Measurements from ENCODE around the gene SAMD7. TPM values are rescaled to one million over a fixed set of nuclear protein-coding genes. Genes with fewer than 3 reads are reported as not detected.

The SAMD7 gene
- total RNA-seq, 1 donor from 2014 or later, result not detected

DNA sequence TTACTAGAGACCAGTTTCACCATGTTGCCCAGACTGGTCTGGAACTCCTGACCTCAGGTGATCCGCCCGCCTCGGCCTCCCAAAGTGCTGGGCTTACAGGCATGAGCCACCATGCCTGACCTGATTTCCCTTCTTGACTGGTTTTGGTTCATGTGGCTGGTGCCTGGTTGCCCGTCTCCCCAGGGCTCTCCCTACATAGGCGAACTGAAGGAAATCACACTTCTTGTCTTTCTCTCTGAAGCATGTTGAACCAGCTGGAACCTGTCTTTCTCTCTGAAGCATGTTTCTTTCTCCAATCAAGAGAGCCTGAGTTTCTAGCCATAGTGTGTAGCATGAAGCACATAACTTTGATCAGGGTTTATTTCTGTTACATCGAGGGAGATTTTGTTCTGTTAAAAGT, 16.3 kb upstream of the SAMD7 start:
- Histone ChIP-seq H3K9me3 (ENCODE audit: low read depth) (no peaks in the 10 kb centered on the region), H3K4me3 (no peak overlapping the region), H3K27ac (no peak overlapping the region), H3F3A (ENCODE audit: low read depth) (no peaks in the 10 kb centered on the region), H2AFZ (replicated peaks) (peak overlapping the region; percentile 7), H3K9ac (no peak overlapping the region), H3K79me2 (ENCODE audit: low read depth) (no peaks in the 10 kb centered on the region), H3K4me1 (no peaks in the 10 kb centered on the region), H3K27me3 (no peaks in the 10 kb centered on the region), H3K36me3 (no peaks in the 10 kb centered on the region), H4K20me1 (ENCODE audit: low read depth) (no peaks in the 10 kb centered on the region), H3K4me2 (no peak overlapping the region)
- H3K27me3 Mint-ChIP-seq (ENCODE audit: insufficient read depth, low read depth), result peaks cover 2% of the 10 kb centered on the region
- H3K27ac Mint-ChIP-seq, result no peak overlapping the region
- H3K4me1 Mint-ChIP-seq, result no peaks in the 10 kb centered on the region
- H3K36me3 Mint-ChIP-seq, result no peaks in the 10 kb centered on the region
- DNase-seq (ENCODE audit: low spot score), result no peak
- no peak for TF ChIP-seq EZH2 (IDR thresholded peaks at IDR 0.05)
- TF ChIP-seq EZH2phosphoT487 (IDR thresholded peaks at IDR 0.05), result no peak
- TF ChIP-seq, protein P1, sequence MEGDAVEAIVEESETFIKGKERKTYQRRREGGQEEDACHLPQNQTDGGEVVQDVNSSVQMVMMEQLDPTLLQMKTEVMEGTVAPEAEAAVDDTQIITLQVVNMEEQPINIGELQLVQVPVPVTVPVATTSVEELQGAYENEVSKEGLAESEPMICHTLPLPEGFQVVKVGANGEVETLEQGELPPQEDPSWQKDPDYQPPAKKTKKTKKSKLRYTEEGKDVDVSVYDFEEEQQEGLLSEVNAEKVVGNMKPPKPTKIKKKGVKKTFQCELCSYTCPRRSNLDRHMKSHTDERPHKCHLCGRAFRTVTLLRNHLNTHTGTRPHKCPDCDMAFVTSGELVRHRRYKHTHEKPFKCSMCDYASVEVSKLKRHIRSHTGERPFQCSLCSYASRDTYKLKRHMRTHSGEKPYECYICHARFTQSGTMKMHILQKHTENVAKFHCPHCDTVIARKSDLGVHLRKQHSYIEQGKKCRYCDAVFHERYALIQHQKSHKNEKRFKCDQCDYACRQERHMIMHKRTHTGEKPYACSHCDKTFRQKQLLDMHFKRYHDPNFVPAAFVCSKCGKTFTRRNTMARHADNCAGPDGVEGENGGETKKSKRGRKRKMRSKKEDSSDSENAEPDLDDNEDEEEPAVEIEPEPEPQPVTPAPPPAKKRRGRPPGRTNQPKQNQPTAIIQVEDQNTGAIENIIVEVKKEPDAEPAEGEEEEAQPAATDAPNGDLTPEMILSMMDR (IDR thresholded peaks at IDR 0.05), result no peak
- no peak overlapping the region for H3K4me3 Mint-ChIP-seq
- peaks cover 3% of the 10 kb centered on the region for H3K9me3 Mint-ChIP-seq

DNA sequence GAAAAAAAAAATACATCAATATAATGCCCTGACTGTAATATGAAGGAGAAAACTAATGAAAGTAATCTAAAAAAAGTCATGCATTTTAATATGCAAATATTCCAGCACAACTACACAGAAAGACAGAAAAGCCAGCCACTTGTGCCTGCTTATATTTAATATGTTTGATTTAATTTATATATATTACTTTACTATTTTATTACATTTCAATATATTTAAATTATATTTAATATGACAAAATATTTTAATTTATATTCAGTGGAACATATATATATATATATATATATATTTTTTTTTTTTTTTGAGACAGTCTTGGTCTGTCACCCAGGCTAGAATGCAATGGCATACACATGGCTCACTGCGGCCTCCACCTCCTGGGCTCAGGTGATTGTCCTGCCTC, 14.1 kb upstream of the SAMD7 start:
- Histone ChIP-seq H3K27ac (no peak overlapping the region), H3K4me2 (no peak overlapping the region), H4K20me1 (ENCODE audit: low read depth) (no peaks in the 10 kb centered on the region), H3K79me2 (ENCODE audit: low read depth) (no peaks in the 10 kb centered on the region), H3K9me3 (ENCODE audit: low read depth) (peaks cover 6% of the 10 kb centered on the region), H2AFZ (replicated peaks) (no peak overlapping the region), H3F3A (ENCODE audit: low read depth) (no peaks in the 10 kb centered on the region), H3K27me3 (no peaks in the 10 kb centered on the region), H3K4me3 (no peak overlapping the region), H3K9ac (no peak overlapping the region), H3K4me1 (no peaks in the 10 kb centered on the region), H3K36me3 (no peaks in the 10 kb centered on the region)
- Mint-ChIP-seq H3K36me3 (peaks cover 1% of the 10 kb centered on the region), H3K27me3 (ENCODE audit: insufficient read depth, low read depth) (peaks cover 2% of the 10 kb centered on the region), H3K9me3 (peaks cover 17% of the 10 kb centered on the region), H3K4me1 (no peaks in the 10 kb centered on the region), H3K4me3 (no peak overlapping the region), H3K27ac (no peak overlapping the region)
- DNase-seq (ENCODE audit: low spot score), result no peak
- TF ChIP-seq, protein P1 (IDR thresholded peaks at IDR 0.05), result no peak
- TF ChIP-seq EZH2phosphoT487 (IDR thresholded peaks at IDR 0.05) (no peak), EZH2 (IDR thresholded peaks at IDR 0.05) (no peak)

DNA sequence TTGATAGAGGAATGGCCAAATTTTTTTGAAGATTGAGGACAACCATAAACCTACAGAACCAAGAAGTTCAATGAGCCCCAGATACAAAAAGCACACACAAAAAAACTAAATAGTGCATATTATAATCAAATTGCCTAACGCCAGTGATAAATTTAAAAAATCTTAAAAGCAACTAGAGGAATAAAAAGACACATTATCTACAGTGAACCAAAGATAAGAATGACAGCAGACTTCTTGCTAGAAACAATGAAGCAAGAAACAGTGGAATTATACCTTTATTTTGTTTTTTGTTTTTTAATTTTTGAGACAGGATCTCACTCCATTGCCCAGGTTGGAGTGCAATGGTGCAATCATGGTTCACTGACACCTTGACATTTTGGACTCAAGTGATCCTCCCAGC, 9.9 kb upstream of the SAMD7 start:
- no peak for DNase-seq (ENCODE audit: low spot score)
- H3K4me1 ChIP-seq, result no peaks in the 10 kb centered on the region
- H3K79me2 ChIP-seq (ENCODE audit: low read depth), result no peaks in the 10 kb centered on the region
- TF ChIP-seq, protein P1 (IDR thresholded peaks at IDR 0.05), result no peak
- TF ChIP-seq EZH2 (IDR thresholded peaks at IDR 0.05), result no peak
- no peak for TF ChIP-seq EZH2phosphoT487 (IDR thresholded peaks at IDR 0.05)
- H3K27me3 Mint-ChIP-seq (ENCODE audit: insufficient read depth, low read depth), result no peaks in the 10 kb centered on the region
- no peak overlapping the region for H3K4me2 ChIP-seq
- no peaks in the 10 kb centered on the region for H3K4me1 Mint-ChIP-seq
- H3K27ac ChIP-seq, result no peak overlapping the region
- H3K4me3 Mint-ChIP-seq, result no peak overlapping the region
- peaks cover 1% of the 10 kb centered on the region for H3K36me3 Mint-ChIP-seq
- peaks cover 6% of the 10 kb centered on the region for H3K9me3 ChIP-seq (ENCODE audit: low read depth)
- H3K9me3 Mint-ChIP-seq, result peaks cover 31% of the 10 kb centered on the region
- H3K27me3 ChIP-seq, result no peaks in the 10 kb centered on the region
- H3K4me3 ChIP-seq, result no peak overlapping the region
- H3K27ac Mint-ChIP-seq, result no peak overlapping the region
- H3K9ac ChIP-seq, result no peak overlapping the region
- no peaks in the 10 kb centered on the region for H4K20me1 ChIP-seq (ENCODE audit: low read depth)
- H3F3A ChIP-seq (ENCODE audit: low read depth), result no peaks in the 10 kb centered on the region
- H2AFZ ChIP-seq (replicated peaks), result no peak overlapping the region
- H3K36me3 ChIP-seq, result no peaks in the 10 kb centered on the region
